Stimulated activated CD8-positive, alpha-beta memory T cell treated with anti-CD3 and anti-CD28 coated beads, Interleukin-15, amount 100 ng/mL, for 48 hours (primary cell): ENCODE measurements around the gene NASP.

ENCODE experiments used
- DNase-seq, 2 donors: peaks; one replicate each; pipeline ENCODE4 v3.0.0-alpha.2; 2020; ENCODE audit warnings: low read depth in 2 of 2

NASP gene

GRCh38 chr1:45619149-45619921, 35.5 kb downstream of the NASP start:
- DNase-seq = no peak

GRCh38 chr1:45620588-45621500, 37.0 kb downstream of the NASP start:
- no peak for DNase-seq

- DNase-seq = no peak
These were observed 37.6 kb downstream of the NASP start for GRCh38 chr1:45621501-45621836.

- no peak for DNase-seq
These were observed 38.2 kb downstream of the NASP start for GRCh38 chr1:45621895-45622523.

GRCh38 chr1:45622524-45623394, 38.9 kb downstream of the NASP start:
- DNase-seq = no peak

- no peak for DNase-seq
These were observed 40.1 kb downstream of the NASP start, which contains the start of gene CCDC17 for GRCh38 chr1:45623972-45624371. CCDC17 (minus strand) TSS chr1:45624054; CDS start chr1:45623909, 145 bp downstream.

- no peak for DNase-seq
These were observed 45.2 kb downstream of the NASP start for GRCh38 chr1:45629035-45629434.

- no peak for DNase-seq
These were observed 46.6 kb downstream of the NASP start for GRCh38 chr1:45630429-45630828.

- no peak for DNase-seq
These were observed 51.4 kb downstream of the NASP start for GRCh38 chr1:45635211-45635610.

- no peak for DNase-seq
These were observed 56.5 kb downstream of the NASP start for GRCh38 chr1:45640293-45640692.

GRCh38 chr1:45643321-45643720, 59.5 kb downstream of the NASP start:
- DNase-seq = no peak

GRCh38 chr1:45643978-45644377, 60.1 kb downstream of the NASP start:
- no peak for DNase-seq

- no peak for DNase-seq
These were observed 60.8 kb downstream of the NASP start for GRCh38 chr1:45644661-45645060.

GRCh38 chr1:45647248-45648021, 63.6 kb downstream of the NASP start:
- DNase-seq = no peak

GRCh38 chr1:45654540-45655280, 70.9 kb downstream of the NASP start:
- no peak for DNase-seq

- no peak for DNase-seq
These were observed 72.9 kb downstream of the NASP start for GRCh38 chr1:45656573-45657226.

- DNase-seq = no peak
These were observed 74.3 kb downstream of the NASP start for GRCh38 chr1:45658171-45658570.

- no peak for DNase-seq
These were observed 75.4 kb downstream of the NASP start for GRCh38 chr1:45659222-45659621.

GRCh38 chr1:45660336-45660735, 76.5 kb downstream of the NASP start:
- no peak for DNase-seq
